Muscle of back (tissue), 11 donors: ENCODE data around the gene ZPR1. TPM values are rescaled to one million over a fixed set of nuclear protein-coding genes. Genes with fewer than 3 reads are reported as not detected.
"Not testable (repeated sequence)": the region's sequence is repeated elsewhere in the genome, so short reads cannot be mapped to it uniquely, and the experiment has no call there.

Source experiments
- DNase-seq, 3 donors: peaks; one replicate each; pipeline versions ENCODE4 v3.0.0 to v3.0.0-alpha.2; 2013
- polyA plus RNA-seq, 10 donors: library from polyadenylated mRNA; unstranded; fragments of 120-200 nt; gene quantifications; one replicate each; pipeline ENCODE4 v1.2.1, GENCODE V29; 2013; ENCODE audit not compliant: insufficient read length in 10 of 10

ZPR1 gene
- polyA plus RNA-seq, 10 donors: 35.7 to 46.6 (median 38.7) TPM

DNA sequence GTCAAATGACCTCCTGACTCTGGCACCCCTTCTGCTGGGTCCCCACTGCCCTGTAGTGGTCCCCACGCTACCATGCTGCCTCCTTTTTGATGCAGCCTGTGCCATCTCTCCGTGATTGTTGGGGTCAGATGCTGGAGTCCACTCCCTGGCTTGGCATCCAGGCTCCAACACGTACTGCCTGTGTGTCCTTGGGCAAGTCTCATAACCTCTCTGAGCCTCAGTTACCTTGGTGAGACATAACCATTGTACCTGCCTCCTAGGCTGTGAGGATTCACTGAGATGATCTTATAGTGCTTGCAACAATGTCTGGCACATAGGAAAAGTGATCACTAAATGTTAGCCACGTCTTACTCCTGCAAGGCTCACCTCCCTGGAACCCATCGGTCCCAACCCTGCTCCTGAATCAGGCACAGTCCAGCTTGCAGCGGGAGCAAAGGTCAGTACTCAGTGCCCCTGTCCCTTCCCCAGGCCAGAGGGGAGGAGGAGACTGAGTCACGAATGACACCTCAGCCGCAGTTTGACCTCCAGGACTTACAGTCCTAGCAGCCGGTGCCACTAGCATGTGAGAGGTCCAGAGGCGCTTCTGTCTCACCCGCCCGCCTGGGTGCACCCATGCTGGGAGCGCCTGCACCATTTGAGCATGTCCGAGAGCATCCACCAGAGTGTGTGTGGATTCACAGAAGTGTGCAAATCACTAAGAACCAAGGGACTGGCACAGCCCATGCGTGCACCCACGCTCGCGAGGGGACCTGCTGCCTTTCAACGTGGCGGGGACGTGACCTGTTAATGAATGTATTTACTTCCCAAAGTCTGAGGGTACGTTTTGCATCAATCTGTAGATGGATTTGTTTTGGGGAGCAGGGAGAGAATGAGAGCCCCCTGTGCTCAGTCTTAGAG lies 38.3 kb upstream of the ZPR1 start:
- no peak for DNase-seq

GRCh38 chr11:116825434-116825833 lies 37.6 kb upstream of the ZPR1 start:
- no peak for DNase-seq

DNA sequence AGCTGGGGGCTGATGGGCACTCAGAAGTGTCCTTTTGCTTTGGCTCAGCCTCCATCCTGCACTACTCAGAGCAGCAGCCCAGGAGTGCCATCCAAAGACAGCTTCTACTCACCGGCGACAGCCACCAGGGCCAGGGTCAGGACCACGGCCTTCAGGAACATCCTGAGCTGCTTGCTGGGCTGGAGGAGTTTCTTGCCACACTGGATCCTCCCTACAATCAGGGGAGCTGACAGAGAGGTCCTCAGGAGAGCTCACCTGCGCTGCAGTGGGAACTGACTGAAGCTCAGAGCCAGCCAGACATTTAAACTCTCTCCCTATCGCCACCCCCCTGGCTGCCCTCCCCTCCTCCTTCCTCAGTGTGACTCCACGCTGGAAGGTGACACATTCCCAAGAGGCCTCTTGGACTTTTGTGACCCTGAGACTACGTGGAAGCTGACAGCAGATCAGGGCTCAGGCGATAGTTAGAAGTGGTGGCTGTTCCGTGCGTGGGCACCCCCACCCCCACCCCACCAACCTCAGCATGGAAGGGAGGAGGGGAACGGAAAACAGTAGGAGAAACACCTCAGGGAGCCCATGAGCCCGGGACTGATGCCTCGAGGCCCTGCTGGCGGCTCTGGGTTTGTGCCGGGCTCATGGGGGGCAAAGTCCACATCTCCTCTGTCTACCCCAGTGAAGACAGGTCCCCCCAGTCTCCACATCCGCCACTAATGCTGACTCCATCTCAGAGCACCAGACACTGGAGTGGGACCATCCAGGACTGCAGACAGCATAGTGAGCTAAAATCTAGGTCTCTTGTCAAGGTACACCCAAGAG lies 35.4 kb upstream of the ZPR1 start, which contains the start of gene APOA4:
Gene APOA4, minus strand, starts transcription at position 274 of the 813 bp plus-strand sequence. Its CDS starts 113 bp downstream, at position 161.
- DNase-seq: no peak

DNA sequence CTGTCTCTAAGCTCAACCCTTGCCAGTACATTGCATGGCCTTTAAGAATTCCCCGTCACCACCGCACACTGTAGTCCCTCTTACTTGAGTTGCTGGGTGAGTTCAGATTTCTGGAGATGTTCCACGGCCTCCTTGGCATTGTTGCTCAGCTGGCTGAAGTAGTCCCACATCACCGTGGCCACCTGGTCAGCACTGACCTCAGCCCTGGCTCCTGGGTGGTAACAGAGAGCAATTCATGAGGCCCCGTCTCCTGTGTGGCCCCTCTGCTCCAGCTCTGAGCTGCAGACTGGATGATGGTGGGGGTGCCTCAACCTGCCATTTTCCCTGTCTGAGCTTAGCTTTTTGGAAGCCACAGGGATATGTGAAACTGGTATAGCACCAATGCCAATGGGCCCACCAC lies 34.8 kb upstream of the ZPR1 start:
- no peak for DNase-seq

- DNase-seq: no peak
Observed at GRCh38 chr11:116821050-116821918, 33.5 kb upstream of the ZPR1 start.

GRCh38 chr11:116819049-116819448 lies 31.2 kb upstream of the ZPR1 start:
- DNase-seq: no peak

- no peak for DNase-seq
Observed at GRCh38 chr11:116814502-116814901, 26.7 kb upstream of the ZPR1 start.

GRCh38 chr11:116813781-116814471 lies 26.1 kb upstream of the ZPR1 start:
- no peak for DNase-seq

- no peak for DNase-seq
Observed at GRCh38 chr11:116813170-116813569, 25.3 kb upstream of the ZPR1 start.

DNA sequence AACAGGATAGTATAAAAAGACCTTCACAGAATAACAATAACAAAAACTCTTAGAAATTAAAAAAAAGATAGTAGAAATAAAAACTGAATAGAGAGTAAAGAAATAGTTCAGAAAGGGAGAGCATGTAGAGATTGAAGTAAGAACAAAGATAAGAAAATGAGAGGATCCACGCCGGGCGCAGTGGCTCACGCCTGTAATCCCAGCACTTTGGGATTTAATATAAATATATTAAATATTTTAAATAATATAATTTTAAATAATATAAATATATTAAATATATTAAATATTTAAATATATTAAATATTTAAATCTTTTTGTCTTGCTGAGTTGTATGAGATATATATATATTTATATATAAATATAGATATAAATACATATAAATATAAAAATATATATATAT lies 24.3 kb upstream of the ZPR1 start:
- DNase-seq: no peak

DNA sequence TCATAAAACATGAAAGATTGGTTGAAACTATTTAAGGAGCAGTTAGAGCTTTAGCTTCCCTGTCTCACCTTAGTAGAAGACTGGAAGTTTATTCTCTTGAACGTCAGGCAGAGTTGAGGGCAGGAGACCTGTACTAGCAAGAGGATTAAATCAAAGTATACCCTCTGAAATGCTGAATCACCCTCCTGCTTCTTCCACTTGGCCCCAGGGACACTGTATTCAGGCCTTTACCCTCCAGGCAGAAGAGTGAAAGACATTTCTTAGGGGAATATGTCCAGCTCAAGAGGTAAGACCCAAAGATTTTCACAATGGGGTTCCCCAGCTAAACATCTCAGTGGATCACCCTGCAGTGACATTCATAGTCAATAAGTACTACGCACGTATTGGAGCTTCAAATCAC lies 23.4 kb upstream of the ZPR1 start:
- DNase-seq: no peak

- no peak for DNase-seq
Observed at GRCh38 chr11:116808262-116809175, 20.7 kb upstream of the ZPR1 start.

- no peak for DNase-seq
Observed at GRCh38 chr11:116807601-116808261, 19.9 kb upstream of the ZPR1 start.

DNA sequence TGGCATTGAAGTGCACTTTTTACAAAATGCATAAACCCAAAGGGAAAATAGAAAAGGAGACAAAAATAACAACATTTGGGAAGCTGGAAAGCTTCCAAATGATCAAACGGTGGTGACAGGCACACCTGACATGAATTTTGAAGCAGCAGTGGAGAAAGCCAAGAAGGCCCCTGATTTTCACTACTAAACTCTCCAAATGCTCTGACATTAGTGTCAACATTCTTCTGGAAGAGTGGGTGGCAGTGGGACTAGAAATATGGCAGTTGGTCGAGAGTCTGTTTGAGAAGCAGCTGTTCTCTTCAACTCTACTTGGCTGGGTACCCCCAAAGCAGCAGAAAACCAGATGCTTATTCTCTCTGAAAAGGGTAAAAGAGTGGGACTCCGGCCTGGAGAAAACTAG lies 16.2 kb upstream of the ZPR1 start:
- no peak for DNase-seq

DNA sequence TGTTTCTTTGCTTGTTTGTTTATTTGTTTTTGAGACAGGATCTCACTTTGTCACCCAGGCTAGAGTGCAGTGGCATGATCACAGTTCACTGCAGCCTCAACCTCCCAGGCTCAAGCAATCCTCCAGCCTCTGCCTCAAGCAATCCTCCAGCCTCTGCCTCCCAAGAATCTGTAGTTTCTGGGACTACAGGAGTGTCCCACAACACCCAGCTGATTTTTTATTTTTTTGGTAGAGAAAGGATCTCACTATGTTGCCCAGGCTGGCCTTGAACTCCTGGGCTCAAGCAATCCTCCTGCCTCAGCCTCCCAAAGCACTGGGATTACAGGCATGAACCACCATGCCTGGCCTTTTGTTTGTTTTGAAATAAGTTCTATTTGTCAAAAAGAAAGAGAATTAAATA lies 13.8 kb upstream of the ZPR1 start:
- not testable (repeated sequence) for DNase-seq

DNA sequence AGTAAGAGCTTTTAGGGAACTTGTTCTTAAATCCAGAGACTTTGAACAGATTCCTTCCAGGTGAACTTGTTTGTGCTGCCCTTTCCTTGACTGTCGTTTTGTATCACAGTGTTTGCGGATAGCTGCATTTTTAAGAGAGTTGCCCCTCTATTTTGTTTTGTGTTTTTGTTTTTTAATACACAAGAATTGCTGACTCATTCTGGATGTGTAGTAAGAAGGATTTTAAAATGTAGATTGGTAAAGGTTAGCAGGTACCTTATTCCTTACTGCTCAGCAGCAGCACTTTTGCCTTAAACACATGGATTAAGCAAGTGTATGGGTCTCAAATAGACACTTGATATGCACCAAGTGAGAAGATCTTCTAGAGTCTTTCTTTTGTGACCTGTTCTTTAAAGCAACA lies 12.8 kb upstream of the ZPR1 start:
- no peak for DNase-seq

GRCh38 chr11:116798368-116798767 lies 10.5 kb upstream of the ZPR1 start:
- DNase-seq: no peak

- no peak for DNase-seq
Observed at GRCh38 chr11:116797816-116798215, 10.0 kb upstream of the ZPR1 start.

GRCh38 chr11:116796548-116796947 lies 8.7 kb upstream of the ZPR1 start:
- DNase-seq: no peak

DNA sequence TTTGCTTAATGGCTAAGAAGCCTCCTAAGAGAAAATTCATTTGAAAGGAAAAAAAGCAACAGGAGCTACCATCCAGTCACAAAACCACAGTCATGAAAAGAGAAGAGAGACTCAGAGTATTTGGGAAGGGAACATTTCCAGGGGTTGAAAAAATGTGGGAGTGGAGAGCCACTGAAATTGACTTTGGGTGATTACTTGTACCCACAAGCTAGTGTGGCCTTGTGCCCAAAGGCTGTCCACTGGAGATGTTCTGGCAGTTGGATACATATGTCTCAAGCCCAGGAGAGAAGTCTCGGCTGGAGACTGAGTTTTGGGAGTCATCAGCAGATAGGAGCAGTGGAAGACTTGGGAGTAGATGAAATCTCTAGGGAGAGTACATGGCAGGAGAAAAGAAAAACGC lies 7.0 kb upstream of the ZPR1 start:
- DNase-seq: no peak
